Erythroblast (primary cell): ENCODE data around the gene LKAAEAR1.

ENCODE experiments used
- DNase-seq, 2 experiments: peaks; one replicate each; lab custom pipeline; 2025; lab: John Stamatoyannopoulos, UW
- GATA1 ChIP-seq: IDR thresholded peaks from 2 replicates; pipeline ENCODE4 v1.6.1; 2011; ENCODE audit warnings: low read depth, mild to moderate bottlenecking, control low read depth, low read length, moderate library complexity
- POLR2A ChIP-seq: IDR thresholded peaks from 2 replicates; pipeline ENCODE4 v1.6.1; 2011; ENCODE audit warnings: mild to moderate bottlenecking, low read length

The LKAAEAR1 gene

DNA sequence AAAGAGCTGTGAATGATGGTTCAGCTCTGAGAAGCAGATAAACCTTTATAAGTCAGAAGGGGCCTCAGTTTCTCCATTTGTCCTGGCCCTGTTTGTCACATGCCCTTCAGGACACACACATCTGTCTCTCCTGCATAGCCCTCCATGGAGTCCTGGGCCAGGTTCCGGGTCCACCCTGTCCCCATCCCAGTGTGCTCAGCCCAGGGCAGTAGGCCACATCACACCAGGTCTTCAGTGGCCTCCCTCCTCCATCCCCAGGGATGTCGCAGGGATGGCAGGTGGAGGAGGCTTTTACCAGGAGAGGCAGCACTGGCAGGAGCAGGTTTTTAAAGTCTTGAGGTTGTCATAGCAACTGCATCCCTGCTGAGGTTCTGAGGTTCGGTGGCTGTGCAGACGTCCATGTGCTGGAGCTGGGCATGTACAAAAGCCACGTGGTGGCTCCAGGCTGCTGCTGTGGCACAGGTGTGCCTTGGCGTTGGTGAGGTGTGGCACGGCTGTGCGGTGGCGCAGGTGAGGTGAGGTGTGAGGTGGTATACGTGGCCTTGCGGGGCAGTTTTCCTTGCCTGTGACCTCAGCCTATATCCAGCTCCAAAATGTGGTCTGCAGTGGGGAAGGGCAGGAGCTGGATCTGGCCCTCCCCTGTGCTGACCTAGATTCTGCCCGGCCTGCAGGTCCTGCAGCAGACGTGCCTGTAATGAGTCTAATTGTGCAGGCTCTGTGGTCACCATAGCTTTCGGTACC is 31.1 kb upstream of the LKAAEAR1 start:
- TF ChIP-seq POLR2A, result no peak
- TF ChIP-seq GATA1, result no peak
- DNase-seq, result no peak

DNA sequence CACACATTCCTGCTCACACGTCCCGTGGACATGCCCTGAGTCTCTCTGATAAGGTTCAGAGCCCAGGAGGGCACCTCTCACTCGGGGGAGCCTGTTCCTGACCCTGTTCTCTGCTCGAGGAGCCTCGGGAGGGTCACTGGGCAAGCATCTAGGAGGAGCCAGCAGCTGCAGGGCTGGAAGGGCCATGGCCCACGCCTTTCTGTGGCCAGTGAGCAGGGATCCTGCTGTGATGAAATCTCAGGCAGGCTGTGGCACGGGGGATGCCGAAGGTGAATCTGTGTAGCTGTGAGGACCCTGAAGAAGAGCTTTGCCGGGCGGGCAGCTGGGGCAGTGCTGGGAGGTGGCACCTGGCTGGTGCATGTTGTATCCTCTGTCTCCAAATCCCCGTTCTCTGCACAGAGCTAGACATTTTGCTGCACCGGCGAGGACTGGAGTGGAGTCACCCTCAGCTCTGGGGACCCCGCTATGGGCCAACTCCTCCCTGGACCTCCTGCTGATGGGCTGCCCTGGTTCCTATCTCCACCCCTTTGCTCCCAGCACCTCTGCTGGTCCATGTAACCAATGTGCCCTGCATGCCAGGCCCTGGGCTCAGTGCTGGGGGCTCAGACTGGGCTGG is 30.3 kb upstream of the LKAAEAR1 start:
- TF ChIP-seq GATA1, result no peak
- no peak for TF ChIP-seq POLR2A
- no peak for DNase-seq

DNA sequence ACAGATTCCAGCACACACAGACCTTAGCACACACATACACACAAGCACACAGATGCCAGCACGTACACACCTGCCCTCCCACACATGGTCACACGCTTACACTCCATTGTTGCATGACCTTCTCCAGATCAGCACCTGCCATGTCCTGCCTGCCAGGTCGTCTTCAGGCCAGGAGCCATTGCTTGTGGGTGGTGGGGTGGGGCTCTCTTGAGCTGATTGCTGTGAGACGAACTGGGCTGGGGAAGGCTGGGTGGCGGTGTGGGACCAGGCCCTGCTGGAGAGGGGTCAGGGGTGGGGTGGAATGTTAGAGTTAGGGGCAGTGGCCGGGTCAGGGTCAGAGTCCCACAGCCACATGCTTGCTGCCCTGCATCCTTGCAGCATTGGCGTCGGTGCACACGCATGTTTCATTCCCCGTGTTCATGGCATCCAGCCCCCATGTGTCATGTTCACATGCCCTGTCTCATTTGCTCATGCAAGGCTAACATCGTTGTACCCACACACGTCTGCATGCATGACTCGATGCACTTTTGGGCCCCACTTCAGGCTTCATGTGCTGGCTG is 29.7 kb upstream of the LKAAEAR1 start:
- TF ChIP-seq POLR2A, result no peak
- no peak for TF ChIP-seq GATA1
- DNase-seq, result no peak

GRCh38 chr20:64113444-64113775 is 29.2 kb upstream of the LKAAEAR1 start:
- DNase-seq, result no peak

DNA sequence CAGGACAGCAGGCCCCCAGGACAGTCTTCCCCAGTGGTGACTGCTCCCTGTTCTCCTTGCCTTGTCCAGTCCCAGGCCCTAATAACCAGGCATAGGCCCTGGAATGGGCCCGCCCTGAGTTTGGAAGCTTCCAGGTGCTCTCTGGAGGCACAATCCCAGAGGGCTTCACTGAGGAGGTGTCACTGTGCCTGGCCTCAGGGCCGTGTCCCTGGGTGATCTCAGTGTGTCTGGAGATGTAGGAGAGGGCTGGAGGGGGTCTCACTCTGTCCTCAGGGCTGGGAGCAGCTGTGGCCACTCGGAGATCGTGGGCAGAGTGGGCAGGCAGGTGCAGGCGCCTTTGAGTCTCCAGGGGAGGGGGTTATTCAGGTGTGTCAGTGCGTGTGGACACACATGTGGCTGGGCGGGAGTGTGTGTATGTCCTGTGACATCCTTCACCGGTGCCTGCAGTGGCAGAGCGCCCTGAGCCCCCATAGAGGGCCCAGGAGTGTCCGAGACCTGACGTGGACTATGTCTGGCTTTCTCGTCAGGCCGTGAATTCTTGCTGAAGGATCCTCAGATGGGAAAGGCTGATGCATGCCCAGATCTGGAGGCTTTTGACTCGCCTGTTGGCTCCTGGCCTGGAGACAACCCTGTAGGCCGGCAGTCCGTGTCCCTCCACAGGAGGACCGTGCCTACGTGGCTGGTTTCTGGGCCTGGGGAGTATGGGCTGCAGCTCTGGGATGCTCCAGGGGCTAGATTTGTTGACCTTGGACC is 28.7 kb upstream of the LKAAEAR1 start:
- no peak for DNase-seq
- TF ChIP-seq GATA1 (no peak), POLR2A (no peak)

More at GRCh38 chr20:64113444-64113775, 29.2 kb upstream of the LKAAEAR1 start:
- TF ChIP-seq POLR2A (no peak), GATA1 (no peak)

DNA sequence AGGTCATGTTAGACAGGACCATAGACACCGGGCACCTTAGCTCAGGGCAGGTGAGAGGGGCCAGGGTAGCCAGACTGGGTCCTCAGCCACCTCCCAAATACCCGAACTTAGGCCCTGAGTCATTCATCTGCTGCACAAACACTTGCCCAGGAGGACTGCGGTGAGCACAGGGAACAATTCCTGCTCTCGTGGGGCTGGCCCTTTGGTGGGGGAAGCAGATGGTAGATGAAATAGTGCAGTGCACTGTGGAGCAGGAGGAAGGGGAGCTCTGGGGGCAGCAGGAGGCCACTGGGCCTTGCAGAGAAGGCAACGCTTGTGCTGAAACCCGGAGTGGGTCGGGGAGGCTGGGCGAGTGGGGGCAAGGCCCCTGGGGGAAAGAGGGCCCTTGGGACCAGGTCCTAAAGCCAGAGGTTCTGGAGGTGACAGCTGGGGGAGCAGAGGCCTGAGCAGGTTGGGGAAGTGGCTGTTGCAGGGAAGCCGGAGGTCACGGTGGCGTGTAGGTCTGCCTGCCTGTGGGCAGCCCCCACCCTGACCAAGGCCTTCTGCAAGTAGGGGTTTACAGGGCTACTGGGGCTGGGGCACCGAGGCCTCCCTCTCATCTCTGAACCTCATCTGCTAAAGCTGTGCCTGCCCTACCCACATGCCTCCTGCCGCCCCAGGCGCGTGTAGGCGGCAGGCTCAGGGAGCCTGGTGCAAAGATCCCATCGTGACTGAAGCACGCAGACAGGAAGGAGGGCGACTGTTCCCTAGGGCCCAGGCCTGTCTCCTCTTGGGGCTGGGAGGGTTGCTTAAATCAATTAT is 27.8 kb upstream of the LKAAEAR1 start:
- TF ChIP-seq GATA1 (no peak), POLR2A (no peak)
- no peak for DNase-seq

- DNase-seq, result no peak
- no peak for TF ChIP-seq GATA1
- no peak for TF ChIP-seq POLR2A
Observed at GRCh38 chr20:64110411-64111068, 26.3 kb upstream of the LKAAEAR1 start.

DNA sequence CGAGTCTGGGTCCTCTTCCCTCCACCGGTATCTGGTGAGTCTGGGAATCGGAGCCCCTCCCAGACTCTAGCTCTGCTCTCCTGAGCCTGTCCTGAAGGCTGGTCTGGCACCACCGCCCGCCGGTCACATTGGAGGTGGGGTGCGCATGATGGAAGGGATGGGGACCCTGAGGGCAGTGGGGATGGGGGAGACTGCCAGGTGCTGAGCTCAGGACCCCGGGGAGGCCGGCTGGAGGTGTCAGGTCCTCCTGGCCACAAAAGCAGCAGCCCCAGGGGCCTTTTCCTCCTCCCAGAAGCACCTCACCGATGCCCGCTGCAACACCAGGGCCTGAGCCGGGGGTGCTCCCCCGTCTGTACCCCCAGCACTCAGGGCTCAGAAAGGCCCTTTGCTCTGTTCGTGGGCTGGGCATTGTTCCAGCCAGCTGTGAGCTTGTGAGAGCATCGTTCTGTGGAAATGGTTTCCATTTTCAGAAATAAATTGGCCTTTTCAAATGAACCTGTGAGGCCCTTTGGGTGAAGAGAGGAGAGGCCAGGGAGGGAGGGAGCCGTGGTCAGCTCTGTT is 25.7 kb upstream of the LKAAEAR1 start:
- no peak for DNase-seq

GRCh38 chr20:64108731-64109681 is 24.8 kb upstream of the LKAAEAR1 start:
- no peak for DNase-seq
- TF ChIP-seq GATA1 (no peak), POLR2A (no peak)

More for the DNA sequence above, 25.7 kb upstream of the LKAAEAR1 start:
- no peak for TF ChIP-seq POLR2A
- no peak for TF ChIP-seq GATA1

DNA sequence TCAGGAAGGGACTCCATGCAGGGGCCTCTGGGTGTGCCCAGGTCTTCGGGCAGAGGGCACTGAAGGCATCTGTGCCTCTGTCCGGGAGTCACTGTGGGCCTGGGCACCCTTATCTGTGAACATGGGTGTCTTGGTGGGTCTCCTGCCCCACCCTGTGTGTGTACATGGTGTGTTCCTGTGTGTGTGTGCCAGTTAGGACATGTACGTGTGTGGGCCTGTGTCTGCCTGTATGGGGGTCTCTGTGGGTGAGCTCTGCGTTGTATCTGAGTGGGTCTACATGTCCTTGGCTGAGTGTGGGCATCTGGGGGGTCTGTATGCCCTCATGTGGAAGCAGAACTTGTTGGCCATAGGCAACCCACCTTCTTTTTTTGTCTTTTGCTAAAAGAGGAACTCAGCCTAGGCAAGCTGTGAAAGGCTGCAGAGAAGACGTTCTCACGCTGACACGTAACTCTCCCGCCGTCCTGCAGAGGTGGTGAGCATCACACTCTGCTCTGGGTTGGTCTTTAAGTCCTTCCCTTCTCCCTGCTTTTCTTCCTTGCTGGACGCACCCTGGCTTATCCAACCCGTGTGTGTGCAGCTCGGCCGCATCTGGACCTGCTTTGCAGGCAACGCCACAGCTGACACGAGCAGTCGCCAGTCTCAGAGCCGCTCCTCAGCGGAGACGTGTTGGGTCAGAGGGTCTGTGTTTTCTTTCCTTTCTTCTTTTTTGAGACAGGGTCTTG is 23.7 kb upstream of the LKAAEAR1 start:
- no peak for TF ChIP-seq GATA1
- no peak for TF ChIP-seq POLR2A
- no peak for DNase-seq

- no peak for TF ChIP-seq GATA1
- no peak for TF ChIP-seq POLR2A
- DNase-seq, result no peak
Observed at GRCh38 chr20:64106981-64107735, 23.0 kb upstream of the LKAAEAR1 start, which contains the start of gene NPBWR2. NPBWR2 (minus strand) TSS chr20:64107565; CDS start chr20:64106831, 734 bp downstream.
